Ishikawa (cell line): Measurements from ENCODE around the gene CCDC174.

Experiments used
- CEBPB ChIP-seq: IDR thresholded peaks from 2 replicates; pipeline ENCODE4 v1.6.1; 2012
- CREB1 ChIP-seq: IDR thresholded peaks from 2 replicates; pipeline ENCODE4 v1.6.1; 2012; ENCODE audit warnings: low read depth
- EGR1 ChIP-seq: IDR thresholded peaks from 2 replicates; pipeline ENCODE4 v1.6.1; 2012
- EP300 ChIP-seq: IDR thresholded peaks from 2 replicates; pipeline ENCODE4 v1.6.1; 2012; ENCODE audit warnings: borderline replicate concordance
- FOXM1 ChIP-seq: IDR thresholded peaks from 2 replicates; pipeline ENCODE4 v1.6.1; 2012; ENCODE audit warnings: low read depth, borderline replicate concordance
- MAX ChIP-seq: IDR thresholded peaks from 2 replicates; pipeline ENCODE4 v1.6.1; 2012
- NFIC ChIP-seq: IDR thresholded peaks from 2 replicates; pipeline ENCODE4 v1.6.1; 2012
- RAD21 ChIP-seq: IDR thresholded peaks from 2 replicates; pipeline ENCODE4 v1.6.1; 2012; ENCODE audit warnings: low read depth
- REST ChIP-seq: IDR thresholded peaks from 2 replicates; pipeline ENCODE4 v1.6.1; 2012; ENCODE audit warnings: low read depth, mild to moderate bottlenecking
- TAF1 ChIP-seq: IDR thresholded peaks from 2 replicates; pipeline ENCODE4 v1.6.1; 2012; ENCODE audit warnings: low read depth, mild to moderate bottlenecking
- TCF12 ChIP-seq: IDR thresholded peaks from 2 replicates; pipeline ENCODE4 v1.6.1; 2012; ENCODE audit warnings: low read depth
- TEAD4 ChIP-seq: IDR thresholded peaks from 2 replicates; pipeline ENCODE4 v1.6.1; 2012
- YY1 ChIP-seq: IDR thresholded peaks from 2 replicates; pipeline ENCODE4 v1.6.1; 2012; ENCODE audit warnings: low read depth
- ZBTB7A ChIP-seq: IDR thresholded peaks from 2 replicates; pipeline ENCODE4 v1.6.1; 2012; ENCODE audit warnings: low read depth
- TF ChIP-seq, protein P1 (sequence below): IDR thresholded peaks from 2 replicates; pipeline ENCODE4 v1.6.1; 2012

CCDC174 gene

GRCh38 chr3:14678015-14678503 lies 26.5 kb downstream of the CCDC174 start:
- TF ChIP-seq EP300 (no peak), EGR1 (no peak), REST (no peak), NFIC (no peak), CREB1 (no peak), TCF12 (no peak), FOXM1 (no peak), CEBPB (no peak)

GRCh38 chr3:14680115-14680514 lies 28.6 kb downstream of the CCDC174 start:
- TF ChIP-seq RAD21 = no peak

DNA sequence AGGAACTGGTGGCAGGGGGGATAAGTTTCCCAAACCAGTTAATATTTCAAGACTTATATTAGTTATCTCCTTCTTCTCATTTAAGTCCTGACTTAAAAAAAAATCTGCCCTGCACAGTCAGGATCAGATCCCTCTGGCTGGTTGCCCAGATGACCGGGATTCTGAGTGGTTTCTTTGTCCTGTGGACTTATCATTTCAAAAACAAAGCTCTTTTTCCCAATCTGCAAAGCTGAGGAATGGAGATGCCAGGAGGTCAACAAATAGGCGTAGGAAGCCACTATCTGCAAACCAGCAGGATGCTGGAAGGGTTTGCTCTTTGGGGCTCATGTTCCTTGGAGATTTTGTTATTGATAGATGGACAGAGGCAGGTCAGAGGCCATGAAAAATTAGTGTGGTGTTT lies 29.2 kb downstream of the CCDC174 start:
- no peak for TF ChIP-seq YY1
- no peak for TF ChIP-seq TEAD4
- TF ChIP-seq, protein P1, sequence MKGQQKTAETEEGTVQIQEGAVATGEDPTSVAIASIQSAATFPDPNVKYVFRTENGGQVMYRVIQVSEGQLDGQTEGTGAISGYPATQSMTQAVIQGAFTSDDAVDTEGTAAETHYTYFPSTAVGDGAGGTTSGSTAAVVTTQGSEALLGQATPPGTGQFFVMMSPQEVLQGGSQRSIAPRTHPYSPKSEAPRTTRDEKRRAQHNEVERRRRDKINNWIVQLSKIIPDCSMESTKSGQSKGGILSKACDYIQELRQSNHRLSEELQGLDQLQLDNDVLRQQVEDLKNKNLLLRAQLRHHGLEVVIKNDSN = no peak
- TF ChIP-seq CEBPB = no peak
- TF ChIP-seq REST = no peak
- no peak for TF ChIP-seq NFIC
- no peak for TF ChIP-seq FOXM1
- TF ChIP-seq EP300 = no peak
- TF ChIP-seq TCF12 = no peak
- no peak for TF ChIP-seq RAD21
- no peak for TF ChIP-seq EGR1
- no peak for TF ChIP-seq MAX
- no peak for TF ChIP-seq ZBTB7A
- TF ChIP-seq CREB1 = no peak
- no peak for TF ChIP-seq TAF1

DNA sequence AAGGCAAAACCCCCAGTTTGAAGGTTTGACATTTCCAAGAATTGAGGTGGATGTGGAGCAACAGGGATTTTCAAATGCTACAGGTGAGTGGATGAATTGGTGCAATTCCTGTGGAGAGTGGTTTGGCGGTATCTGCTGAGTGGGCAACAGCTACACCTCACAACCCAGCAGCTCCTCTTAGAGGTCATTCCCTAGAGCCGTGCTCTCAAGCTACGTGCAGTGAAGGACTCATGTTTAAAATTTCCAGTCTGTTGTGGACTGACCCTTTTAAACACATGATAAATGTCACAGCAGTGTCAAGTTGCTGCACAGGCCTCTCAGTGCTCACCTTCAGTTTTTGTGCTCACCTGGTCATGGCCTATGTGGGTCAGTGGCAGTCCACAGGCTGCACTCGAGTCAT lies 32.9 kb downstream of the CCDC174 start:
- TF ChIP-seq, protein P1 = no peak
- no peak for TF ChIP-seq RAD21
- TF ChIP-seq ZBTB7A = no peak
- TF ChIP-seq TAF1 = no peak
- no peak for TF ChIP-seq CEBPB
- TF ChIP-seq CREB1 = no peak
- TF ChIP-seq YY1 = no peak
- TF ChIP-seq FOXM1 = no peak
- TF ChIP-seq TEAD4 = no peak

GRCh38 chr3:14685179-14685578 lies 33.6 kb downstream of the CCDC174 start:
- TF ChIP-seq NFIC (no peak), CEBPB (no peak), TEAD4 (no peak), YY1 (no peak), RAD21 (no peak), MAX (no peak), CREB1 (no peak), REST (no peak), TCF12 (no peak), FOXM1 (no peak), EGR1 (no peak), TAF1 (no peak), ZBTB7A (no peak), EP300 (no peak)
- TF ChIP-seq, protein P1 = no peak
